Measurements from ENCODE around the gene GRPEL1. TPM values are rescaled to one million over a fixed set of nuclear protein-coding genes. Genes with fewer than 3 reads are reported as not detected.

The GRPEL1 gene
- total and polyA plus RNA-seq, 2 of the 4 experiments (the other 2 are of a cell fraction): 33.0 to 33.9 TPM

GRCh38 chr4:7095611-7096155, 27.8 kb upstream of the GRPEL1 start:
- Histone ChIP-seq H3K4me2 (ENCODE audit: low read depth, low read length) (no peak overlapping the region), H3K23ac (ENCODE audit: low read depth, low read length) (no peak overlapping the region), H3K9me1 (ENCODE audit: insufficient read depth, low read length) (no peaks in the 10 kb centered on the region), H3K9ac (ENCODE audit: low read depth, low read length) (no peak overlapping the region), H2BK15ac (ENCODE audit: low read depth, low read length) (no peak overlapping the region), H3K18ac (ENCODE audit: low read depth, low read length) (no peak overlapping the region), H4K91ac (ENCODE audit: insufficient read depth, low read depth, low read length) (no peak overlapping the region), H2AK5ac (ENCODE audit: low read depth, low read length) (no peak overlapping the region), H2BK5ac (ENCODE audit: low read depth, low read length, poor library complexity, severe bottlenecking) (no peak overlapping the region), H2AK9ac (replicated peaks; ENCODE audit: low read depth, low read length, poor library complexity) (no peak overlapping the region), H3K27me3 (ENCODE audit: control insufficient read depth, insufficient read depth, low read length) (peaks cover 41% of the 10 kb centered on the region), H3K4ac (ENCODE audit: low read depth, low read length) (no peak overlapping the region), H4K20me1 (ENCODE audit: insufficient read depth, low read length) (no peaks in the 10 kb centered on the region), H2AFZ (replicated peaks; ENCODE audit: low read length, poor library complexity) (no peak overlapping the region), H3K4me3 (ENCODE audit: insufficient read depth, low read depth, low read length) (no peak overlapping the region), H4K8ac (ENCODE audit: low read depth in 2 of 2, low read length in 2 of 2) (no peak overlapping the region), H3K36me3 (ENCODE audit: control insufficient read depth, insufficient read depth, low read length) (no peaks in the 10 kb centered on the region), H3K56ac (ENCODE audit: extremely low read depth, insufficient read depth, low read length) (no peak overlapping the region), H3K4me1 (ENCODE audit: control insufficient read depth, insufficient read depth, low read length) (no peaks in the 10 kb centered on the region), H3K14ac (replicated peaks; ENCODE audit: low read depth, low read length) (no peak overlapping the region), H4K5ac (ENCODE audit: low read depth, low read length) (no peak overlapping the region), H3K9me3 (ENCODE audit: control insufficient read depth, insufficient read depth, low read length) (peaks cover 4% of the 10 kb centered on the region), H2BK120ac (ENCODE audit: low read depth, low read length) (no peak overlapping the region), H2BK20ac (ENCODE audit: low read depth, low read length) (no peak overlapping the region), H3K27ac (ENCODE audit: insufficient read depth, low read length) (no peak overlapping the region), H3K79me1 (ENCODE audit: low read depth in 1 of 2, low read length in 2 of 2) (no peaks in the 10 kb centered on the region)
- intact Hi-C loops (cut with micrococcal nuclease) (no loop called here), in situ Hi-C loops (cut with MboI; ENCODE audit: low sequenced_read_pairs) (no loop called here), dilution Hi-C loops (cut with HindIII; ENCODE audit: low sequenced_read_pairs, unreplicated experiment) (no loop called here)
- TF ChIP-seq MXI1 (IDR thresholded peaks at IDR 0.05; ENCODE audit: borderline replicate concordance, low read depth, low read length) (no peak), RCOR1 (IDR thresholded peaks at IDR 0.05; ENCODE audit: insufficient replicate concordance, low read length) (no peak), NFE2L2 (IDR thresholded peaks at IDR 0.05; ENCODE audit: low read depth, low read length) (no peak), RFX5 (IDR thresholded peaks at IDR 0.05; ENCODE audit: low read depth, low read length) (no peak)
- TF ChIP-seq, protein P1, sequence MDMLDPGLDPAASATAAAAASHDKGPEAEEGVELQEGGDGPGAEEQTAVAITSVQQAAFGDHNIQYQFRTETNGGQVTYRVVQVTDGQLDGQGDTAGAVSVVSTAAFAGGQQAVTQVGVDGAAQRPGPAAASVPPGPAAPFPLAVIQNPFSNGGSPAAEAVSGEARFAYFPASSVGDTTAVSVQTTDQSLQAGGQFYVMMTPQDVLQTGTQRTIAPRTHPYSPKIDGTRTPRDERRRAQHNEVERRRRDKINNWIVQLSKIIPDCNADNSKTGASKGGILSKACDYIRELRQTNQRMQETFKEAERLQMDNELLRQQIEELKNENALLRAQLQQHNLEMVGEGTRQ (IDR thresholded peaks at IDR 0.05; ENCODE audit: low read depth, low read length): no peak
- WGBS, 2 experiments (ENCODE audit: extremely low coverage in 2 of 2, insufficient read length in 1 of 2): 83% methylated on average over 9 of the region's 16 CpGs; no CpG with 5 or more reads in 1 of the 2 experiments
- DNase-seq (no peak), ATAC-seq (ENCODE audit: low read depth) (no peak)
- POLR2A ChIA-PET (ENCODE audit: unreplicated experiment): no interaction called here
- no TSS peak for BruUV-seq (replicated peaks)
- CTCF ChIA-PET: no interaction called here

All from IMR-90 (cell line).